IPS-NIHi7 (cell line): Measurements from ENCODE around the gene SLC39A11.

Experiments used
- DNase-seq: peaks from one replicate; pipeline ENCODE4 v3.0.0; 2012; ENCODE audit warnings: mixed read lengths; ENCODE audit errors: extremely low spot score

SLC39A11 gene

GRCh38 chr17:72597354-72598087 lies 495.0 kb downstream of the SLC39A11 start:
- no peak for DNase-seq
